ENCODE measurements around the gene COBL. TPM values are rescaled to one million over a fixed set of nuclear protein-coding genes. Genes with fewer than 3 reads are reported as not detected.

COBL gene
- total and polyA plus RNA-seq, 2 of the 8 experiments (the other 6 are each of a cell fraction or from before 2014, with no cell fraction given), result 13.8 to 40.4 TPM

- TF ChIP-seq HDAC2 (IDR thresholded peaks at IDR 0.05; ENCODE audit: borderline replicate concordance in 1 of 2, low read depth in 2 of 2, low read length in 2 of 2) (peak in 1 of 2 experiments; percentile 45; a peak in 2 of 4 replicates), SUZ12 (IDR thresholded peaks at IDR 0.05; ENCODE audit: low read length) (no peak), ASH2L (IDR thresholded peaks at IDR 0.05; ENCODE audit: low read length) (peak; percentile 80), RBBP5 (IDR thresholded peaks at IDR 0.05; ENCODE audit: borderline replicate concordance, low read depth, low read length) (no peak; the same call in 1 of the 2 replicates), POLR2AphosphoS5 (IDR thresholded peaks at IDR 0.05; ENCODE audit: low read depth, low read length) (peak; percentile 39), KDM4A (IDR thresholded peaks at IDR 0.05; ENCODE audit: low read depth, low read length, severe bottlenecking) (peak; percentile 22), CTBP2 (IDR thresholded peaks at IDR 0.05; ENCODE audit: borderline replicate concordance, insufficient read depth, insufficient read length, low read length) (no peak), EGR1 (IDR thresholded peaks at IDR 0.05; ENCODE audit: borderline replicate concordance, low read depth, low read length) (0 out of 2 replicates have a peak, but pooled peaks have one; percentile 29), E2F6 (IDR thresholded peaks at IDR 0.05) (no peak), SP4 (IDR thresholded peaks at IDR 0.05; ENCODE audit: low read length) (no peak), POLR2A (IDR thresholded peaks at IDR 0.05; ENCODE audit: control extremely low read depth in 1 of 2, low read depth in 2 of 2, low read length in 2 of 2) (peak in 1 of 2 experiments; percentile 57; a peak in 1 of 3 replicates), CBX8 (IDR thresholded peaks at IDR 0.05; ENCODE audit: borderline replicate concordance, low read depth, low read length) (no peak), CHD2 (IDR thresholded peaks at IDR 0.05; ENCODE audit: low read length) (no peak), CREB1 (IDR thresholded peaks at IDR 0.05) (no peak), HDAC6 (IDR thresholded peaks at IDR 0.05; ENCODE audit: low read depth, low read length) (no peak), BRCA1 (IDR thresholded peaks at IDR 0.05; ENCODE audit: low read depth, low read length) (no peak), SIN3A (conservative IDR thresholded peaks at IDR 0.05 in 1 of 2, IDR thresholded peaks at IDR 0.05 in 1 of 2; ENCODE audit: low read depth in 1 of 2, low read length in 2 of 2) (0 out of 4 replicates have a peak, but pooled peaks have one; percentile 12 to 77), CEBPB (IDR thresholded peaks at IDR 0.05; ENCODE audit: low read depth, low read length) (no peak), CBX5 (IDR thresholded peaks at IDR 0.05; ENCODE audit: low read depth, low read length) (no peak), EZH2 (IDR thresholded peaks at IDR 0.05; ENCODE audit: low read depth, low read length, severe bottlenecking) (no peak), KDM5A (IDR thresholded peaks at IDR 0.05; ENCODE audit: low read length) (no peak), GTF2F1 (IDR thresholded peaks at IDR 0.05; ENCODE audit: borderline replicate concordance, low read depth, low read length) (no peak), PHF8 (conservative IDR thresholded peaks at IDR 0.05; ENCODE audit: low read depth, low read length) (peak; percentile 19; the same call in 1 of the 2 replicates)
These were observed at the start of gene COBL (continued) for GRCh38 chr7:51316666-51317581.
